Activated T-helper 1 cell treated with Interleukin-2 at 50 U/mL for 16 hours (primary cell): Measurements from ENCODE around the gene C6orf118.

Experiments used
- DNase-seq: peaks from one replicate; pipeline ENCODE4 v3.0.0-alpha.2; 2020; ENCODE audit warnings: low read depth

The C6orf118 gene

GRCh38 chr6:165308926-165309731, at the start of gene C6orf118:
TSS of gene C6orf118 (minus strand) at chr6:165309605. CDS start at chr6:165309586, 19 bp downstream.
- DNase-seq: no peak

- DNase-seq: no peak
These were observed 36.3 kb upstream of the C6orf118 start for GRCh38 chr6:165345700-165346099.

GRCh38 chr6:165340532-165340931, 31.1 kb upstream of the C6orf118 start:
- DNase-seq: no peak

- no peak for DNase-seq
These were observed 16.2 kb upstream of the C6orf118 start for GRCh38 chr6:165325609-165326008.

GRCh38 chr6:165321555-165322145, 12.2 kb upstream of the C6orf118 start:
- no peak for DNase-seq

GRCh38 chr6:165321150-165321549, 11.7 kb upstream of the C6orf118 start:
- DNase-seq: no peak

DNA sequence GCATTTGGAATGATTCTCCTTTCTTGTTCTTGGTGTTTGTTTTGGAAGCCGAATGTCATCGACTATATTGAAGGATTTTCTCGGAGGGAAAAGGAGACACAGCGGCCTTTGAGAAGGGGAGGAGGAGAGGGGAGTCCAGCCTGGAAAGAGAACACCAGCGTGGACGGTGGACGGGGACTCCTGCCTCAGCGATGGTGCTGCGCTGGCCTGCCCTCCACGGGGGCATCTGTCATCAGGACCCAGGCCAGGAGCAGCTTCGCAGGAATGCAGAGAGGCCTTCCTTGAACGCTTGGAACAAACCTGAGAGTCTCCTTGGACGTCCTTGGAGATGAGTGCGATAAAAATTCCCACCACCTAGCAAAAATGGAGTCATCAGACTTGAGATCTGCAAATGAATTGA, 8.3 kb upstream of the C6orf118 start:
- DNase-seq: no peak

DNA sequence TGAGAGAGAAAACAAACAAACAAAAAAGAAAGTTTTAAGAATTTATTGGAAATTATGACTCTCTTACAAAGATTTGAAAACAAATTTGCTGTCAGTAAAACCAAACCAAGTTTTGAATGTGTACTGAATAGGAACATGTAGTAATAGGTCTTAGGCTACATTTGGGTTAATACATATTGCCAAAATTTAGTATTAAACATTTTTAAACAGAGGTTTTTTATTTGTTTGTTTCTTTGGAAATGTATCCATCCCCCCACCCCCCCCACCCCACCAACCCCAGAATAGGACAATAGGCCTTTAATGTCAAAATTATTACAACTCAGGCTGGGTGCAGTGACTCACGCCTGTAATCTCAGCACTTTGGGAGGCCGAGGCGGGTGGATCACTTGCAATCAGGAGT, 2.5 kb downstream of the C6orf118 start:
- no peak for DNase-seq

GRCh38 chr6:165301372-165302246, 7.8 kb downstream of the C6orf118 start:
- no peak for DNase-seq

GRCh38 chr6:165300422-165300936, 8.9 kb downstream of the C6orf118 start:
- DNase-seq: no peak

DNA sequence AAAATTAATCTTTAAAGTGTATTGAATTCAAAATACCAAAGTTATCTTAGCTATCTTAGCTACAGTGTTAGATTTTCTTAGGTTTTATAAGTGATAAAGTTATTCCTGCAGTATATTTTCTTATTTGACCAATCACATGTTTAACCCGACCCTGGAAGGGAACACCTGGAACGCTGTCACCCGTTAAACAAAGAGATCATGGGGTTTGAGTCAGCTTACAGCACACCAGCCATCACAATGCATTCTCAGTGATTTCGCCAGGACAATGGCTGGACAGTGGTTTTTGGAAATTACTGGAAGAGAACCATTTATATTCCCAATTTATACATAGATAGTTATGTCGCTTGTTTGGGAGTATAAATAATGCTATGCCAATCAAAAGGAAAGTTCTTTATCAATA, 10.5 kb downstream of the C6orf118 start:
- no peak for DNase-seq

DNA sequence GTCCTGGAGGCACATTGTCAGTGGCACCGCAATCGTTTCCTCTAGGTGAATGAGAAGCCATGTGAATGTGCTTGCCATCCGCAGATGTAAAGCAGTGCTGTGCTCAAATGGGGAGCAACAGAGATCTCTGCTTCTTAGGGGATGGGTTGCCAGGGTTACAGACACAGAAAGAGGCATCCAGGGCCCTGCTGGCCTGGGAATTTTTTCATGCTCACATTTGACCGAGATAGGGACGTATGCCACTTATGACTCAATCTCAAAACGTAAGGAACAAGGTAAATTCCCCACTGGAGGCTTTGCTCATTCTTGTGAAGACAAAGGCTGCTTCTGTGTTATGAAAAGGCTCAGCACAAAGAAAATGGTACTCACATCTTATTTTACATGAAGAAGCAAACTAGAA, 11.0 kb downstream of the C6orf118 start:
- no peak for DNase-seq

DNA sequence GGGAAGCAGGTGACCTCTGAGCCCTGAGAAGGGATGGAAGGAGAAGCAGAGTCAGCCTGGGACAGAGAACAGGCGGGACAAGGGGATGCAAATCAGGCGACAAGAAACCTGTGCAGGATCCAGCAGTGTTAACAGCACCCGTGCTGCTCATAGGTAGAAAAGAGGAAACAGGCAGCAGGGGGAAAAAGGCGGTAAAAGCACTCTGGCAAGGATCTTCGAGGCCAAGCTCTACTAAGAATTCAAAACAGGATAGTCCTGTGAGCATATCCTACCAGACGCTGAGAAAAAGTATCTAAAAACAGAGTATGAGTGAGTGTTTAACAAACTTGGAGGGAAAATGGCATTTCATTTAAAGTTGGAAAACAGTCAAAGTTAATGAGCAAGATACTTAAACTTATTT, 16.7 kb downstream of the C6orf118 start:
- DNase-seq: no peak

DNA sequence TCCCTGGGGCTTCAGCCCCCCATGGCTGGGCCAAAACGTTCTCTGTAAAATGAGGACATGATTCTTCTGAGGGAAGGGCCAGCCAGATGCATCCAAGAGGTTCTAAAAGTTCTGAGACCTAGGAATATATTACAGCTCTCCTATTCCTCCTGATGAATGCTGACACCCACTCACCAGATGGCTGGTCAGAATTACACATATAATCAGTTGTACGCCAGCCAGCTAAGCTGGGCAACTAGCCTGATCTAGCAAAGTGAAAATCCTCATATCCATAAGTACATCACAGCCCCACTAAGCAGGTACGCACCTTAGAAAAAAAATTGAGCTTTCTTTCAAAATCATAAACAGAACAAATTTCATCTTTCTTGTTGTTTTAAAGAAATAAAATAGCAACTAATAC, 34.8 kb downstream of the C6orf118 start:
- DNase-seq: no peak

DNA sequence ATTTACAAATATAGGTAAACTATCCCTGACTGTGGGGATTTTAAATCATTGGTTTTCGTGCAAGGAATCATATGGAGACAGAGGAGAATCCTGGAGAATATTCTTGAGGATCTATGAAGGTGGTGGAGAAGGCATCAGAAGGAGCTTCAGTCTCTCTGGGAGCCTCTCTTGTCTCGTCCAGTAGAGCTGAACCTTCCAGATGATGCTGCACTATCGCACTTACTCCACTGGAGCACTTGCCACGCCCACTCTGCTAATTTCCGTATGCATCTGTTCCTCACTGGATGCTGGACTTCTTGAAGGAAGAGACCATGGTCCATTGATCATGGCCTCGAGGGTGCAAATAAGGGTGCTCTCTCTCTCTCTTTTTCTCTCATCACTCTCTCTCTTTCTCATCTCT, 36.8 kb downstream of the C6orf118 start:
- DNase-seq: no peak

GRCh38 chr6:165268987-165269386, 40.4 kb downstream of the C6orf118 start:
- no peak for DNase-seq

DNA sequence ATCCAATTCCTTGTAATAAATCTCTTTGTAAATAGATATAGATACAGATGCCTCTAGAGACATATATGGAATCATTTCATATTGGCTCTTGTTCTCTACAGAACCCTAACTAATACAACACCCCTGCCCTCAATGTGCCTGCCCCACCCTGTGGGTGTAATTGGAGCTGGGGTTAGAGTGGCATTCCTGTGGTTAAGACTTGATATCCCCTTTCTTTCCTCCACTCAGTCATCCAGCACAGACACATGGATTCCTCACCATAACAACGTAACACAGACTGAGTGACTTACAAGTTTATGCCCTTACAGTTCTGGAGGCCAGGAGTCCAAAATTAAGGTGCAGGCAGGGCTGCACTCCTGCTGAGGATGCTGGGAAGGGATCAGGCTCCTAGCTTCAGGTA, 42.8 kb downstream of the C6orf118 start:
- no peak for DNase-seq

- DNase-seq: no peak
These were observed 43.2 kb downstream of the C6orf118 start for GRCh38 chr6:165266191-165266590.

DNA sequence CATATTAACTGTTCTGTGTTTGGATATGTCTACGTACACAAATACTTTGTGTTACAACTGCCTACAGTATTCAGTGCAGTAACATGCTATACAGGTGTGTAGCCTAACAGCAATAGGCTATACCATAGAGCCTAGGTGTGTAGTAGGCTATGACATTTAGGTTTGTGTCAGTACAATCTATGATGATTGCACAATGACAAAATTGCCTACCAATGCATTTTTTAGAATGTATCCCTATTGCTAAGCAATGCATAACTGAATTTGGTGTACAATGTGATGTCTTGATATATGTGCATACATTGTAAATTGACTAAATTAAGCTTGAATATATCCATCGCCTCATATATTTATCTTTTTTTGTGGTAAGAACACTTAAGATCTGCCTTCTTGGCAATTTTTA, 48.9 kb downstream of the C6orf118 start:
- DNase-seq: no peak

DNA sequence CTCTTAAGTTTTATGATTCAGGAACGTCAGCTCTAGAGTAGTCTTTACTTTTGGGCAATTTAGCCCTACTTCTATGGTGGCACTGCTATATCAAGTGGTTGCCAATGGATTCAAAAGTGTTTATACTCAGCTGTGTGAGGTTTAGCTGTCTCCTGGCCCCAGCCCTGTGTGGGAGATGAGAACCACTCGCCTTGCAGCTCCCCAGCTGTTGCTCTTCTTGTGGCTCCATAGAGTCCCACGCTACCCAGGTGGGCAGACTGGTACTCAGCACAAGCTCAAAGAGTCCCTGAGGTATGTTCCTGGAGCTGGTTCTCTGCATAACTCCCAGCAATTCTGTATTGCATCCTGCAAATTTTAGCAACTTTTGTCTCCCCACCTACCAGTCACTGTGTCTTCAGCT, 59.6 kb downstream of the C6orf118 start:
- no peak for DNase-seq

DNA sequence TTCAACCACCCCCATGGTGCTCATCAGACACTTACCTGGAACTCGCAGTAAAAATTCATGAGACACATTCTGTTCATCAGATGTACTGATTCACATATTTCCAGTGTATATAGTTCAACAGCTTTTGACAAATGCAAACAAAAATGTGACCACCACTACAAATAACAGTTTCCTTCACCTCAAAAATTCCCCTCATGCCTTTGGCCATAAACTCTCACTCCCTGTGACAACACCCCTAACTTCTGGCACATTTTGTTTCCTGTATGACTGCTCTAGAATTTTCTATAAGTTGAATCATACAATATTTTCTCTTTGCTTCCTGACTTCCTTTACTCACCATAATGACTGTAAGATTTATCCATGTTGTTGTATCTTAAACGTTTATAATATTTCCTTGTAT, 63.7 kb downstream of the C6orf118 start:
- DNase-seq: no peak

DNA sequence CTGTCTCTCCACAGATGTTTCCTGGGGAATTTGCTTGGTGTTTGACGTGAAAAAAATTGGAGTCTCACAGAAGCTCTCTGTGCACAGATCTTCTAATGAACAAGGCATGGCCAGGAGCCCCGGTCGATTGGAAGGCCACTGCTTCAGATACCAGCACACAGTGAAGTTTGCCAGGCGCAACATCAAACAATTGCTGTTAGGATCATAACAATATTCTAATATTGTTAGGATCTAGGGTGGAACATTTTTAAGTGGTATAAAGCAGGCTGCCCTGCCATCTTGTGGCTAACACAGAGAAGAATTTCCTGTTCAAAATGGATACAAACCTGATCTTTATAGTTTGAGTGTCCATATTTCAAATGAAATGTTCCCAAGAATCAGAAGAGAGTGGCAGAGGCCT, 64.1 kb downstream of the C6orf118 start:
- no peak for DNase-seq
